NB4 (cell line): Measurements from ENCODE around the gene LRRC4C.

ENCODE experiments used
- POLR2A ChIP-seq: IDR thresholded peaks from 2 replicates; pipeline ENCODE4 v1.6.1; 2011; ENCODE audit warnings: mild to moderate bottlenecking; ENCODE audit not compliant: insufficient read length; ENCODE audit errors: extremely low read depth
- TF ChIP-seq, protein P1 (sequence below): IDR thresholded peaks from one replicate; pipeline ENCODE4 v1.5.1; 2012; ENCODE audit warnings: low read depth, low read length

GRCh38 chr11:41040474-41040873, 419.0 kb downstream of the LRRC4C start:
- TF ChIP-seq, protein P1, sequence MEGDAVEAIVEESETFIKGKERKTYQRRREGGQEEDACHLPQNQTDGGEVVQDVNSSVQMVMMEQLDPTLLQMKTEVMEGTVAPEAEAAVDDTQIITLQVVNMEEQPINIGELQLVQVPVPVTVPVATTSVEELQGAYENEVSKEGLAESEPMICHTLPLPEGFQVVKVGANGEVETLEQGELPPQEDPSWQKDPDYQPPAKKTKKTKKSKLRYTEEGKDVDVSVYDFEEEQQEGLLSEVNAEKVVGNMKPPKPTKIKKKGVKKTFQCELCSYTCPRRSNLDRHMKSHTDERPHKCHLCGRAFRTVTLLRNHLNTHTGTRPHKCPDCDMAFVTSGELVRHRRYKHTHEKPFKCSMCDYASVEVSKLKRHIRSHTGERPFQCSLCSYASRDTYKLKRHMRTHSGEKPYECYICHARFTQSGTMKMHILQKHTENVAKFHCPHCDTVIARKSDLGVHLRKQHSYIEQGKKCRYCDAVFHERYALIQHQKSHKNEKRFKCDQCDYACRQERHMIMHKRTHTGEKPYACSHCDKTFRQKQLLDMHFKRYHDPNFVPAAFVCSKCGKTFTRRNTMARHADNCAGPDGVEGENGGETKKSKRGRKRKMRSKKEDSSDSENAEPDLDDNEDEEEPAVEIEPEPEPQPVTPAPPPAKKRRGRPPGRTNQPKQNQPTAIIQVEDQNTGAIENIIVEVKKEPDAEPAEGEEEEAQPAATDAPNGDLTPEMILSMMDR, result no peak
- no peak for TF ChIP-seq POLR2A
